SK-N-SH (cell line): ENCODE results near the gene PNMA1.

Experiments
- EP300 ChIP-seq, 2 experiments: IDR thresholded peaks; 2 replicates each; pipeline versions ENCODE4 v1.4.0 to v1.6.1; 2012; ENCODE audit warnings: borderline replicate concordance in 1 of 2, low read depth in 1 of 2, low read length in 1 of 2
- FOXM1 ChIP-seq: IDR thresholded peaks from 2 replicates; pipeline ENCODE4 v1.4.0; 2012; ENCODE audit warnings: low read depth, mild to moderate bottlenecking
- JUND ChIP-seq: IDR thresholded peaks from 2 replicates; pipeline ENCODE4 v1.4.0; 2012
- MAX ChIP-seq: IDR thresholded peaks from 2 replicates; pipeline ENCODE4 v1.4.0; 2012; ENCODE audit warnings: low read depth
- REST ChIP-seq: IDR thresholded peaks from 2 replicates; pipeline ENCODE4 v1.6.1; 2012; ENCODE audit warnings: mild to moderate bottlenecking, low read depth, low read length, moderate library complexity
- TAF1 ChIP-seq: IDR thresholded peaks from 2 replicates; pipeline ENCODE4 v1.6.1; 2012; ENCODE audit warnings: low read depth, mild to moderate bottlenecking, low read length, moderate library complexity, borderline replicate concordance
- TF ChIP-seq, protein P1 (sequence below): fragments of 200-600 bp; sonication (generic); IDR thresholded peaks from 2 replicates; pipeline ENCODE4 v1.6.1; 2017; ENCODE audit warnings: antibody characterized with exemption, mild to moderate bottlenecking, moderate library complexity

- TF ChIP-seq EP300 (IDR thresholded peaks at IDR 0.05; ENCODE audit: borderline replicate concordance in 1 of 2, low read depth in 1 of 2, low read length in 1 of 2) (no peak), MAX (no peak), REST (no peak), JUND (no peak), TAF1 (no peak), FOXM1 (no peak)
- TF ChIP-seq, protein P1, sequence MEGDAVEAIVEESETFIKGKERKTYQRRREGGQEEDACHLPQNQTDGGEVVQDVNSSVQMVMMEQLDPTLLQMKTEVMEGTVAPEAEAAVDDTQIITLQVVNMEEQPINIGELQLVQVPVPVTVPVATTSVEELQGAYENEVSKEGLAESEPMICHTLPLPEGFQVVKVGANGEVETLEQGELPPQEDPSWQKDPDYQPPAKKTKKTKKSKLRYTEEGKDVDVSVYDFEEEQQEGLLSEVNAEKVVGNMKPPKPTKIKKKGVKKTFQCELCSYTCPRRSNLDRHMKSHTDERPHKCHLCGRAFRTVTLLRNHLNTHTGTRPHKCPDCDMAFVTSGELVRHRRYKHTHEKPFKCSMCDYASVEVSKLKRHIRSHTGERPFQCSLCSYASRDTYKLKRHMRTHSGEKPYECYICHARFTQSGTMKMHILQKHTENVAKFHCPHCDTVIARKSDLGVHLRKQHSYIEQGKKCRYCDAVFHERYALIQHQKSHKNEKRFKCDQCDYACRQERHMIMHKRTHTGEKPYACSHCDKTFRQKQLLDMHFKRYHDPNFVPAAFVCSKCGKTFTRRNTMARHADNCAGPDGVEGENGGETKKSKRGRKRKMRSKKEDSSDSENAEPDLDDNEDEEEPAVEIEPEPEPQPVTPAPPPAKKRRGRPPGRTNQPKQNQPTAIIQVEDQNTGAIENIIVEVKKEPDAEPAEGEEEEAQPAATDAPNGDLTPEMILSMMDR: no peak
These were observed 4.2 kb downstream of the PNMA1 start for GRCh38 chr14:73709904-73710469.
